ENCODE data around the gene SLC35F1.

The SLC35F1 gene

DNA sequence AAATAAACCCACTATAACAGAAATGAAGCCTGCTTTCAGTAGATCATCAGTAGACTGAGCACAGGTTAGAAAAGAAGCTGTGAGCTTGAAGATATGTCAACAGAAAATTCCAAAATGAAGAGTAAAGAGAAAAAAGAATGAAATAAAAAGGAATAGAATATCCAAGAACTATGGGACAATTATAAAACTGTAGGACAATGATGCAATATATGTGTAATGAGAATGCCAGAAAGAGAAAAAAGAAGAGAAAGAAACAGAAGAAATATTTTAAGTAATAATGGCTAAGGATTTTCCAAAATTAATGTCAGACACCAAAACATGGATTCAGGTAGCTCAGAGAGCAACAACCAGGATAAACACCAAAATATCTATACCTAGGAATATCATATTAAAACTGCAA, 449.6 kb downstream of the SLC35F1 start:
- TF ChIP-seq, protein P1, sequence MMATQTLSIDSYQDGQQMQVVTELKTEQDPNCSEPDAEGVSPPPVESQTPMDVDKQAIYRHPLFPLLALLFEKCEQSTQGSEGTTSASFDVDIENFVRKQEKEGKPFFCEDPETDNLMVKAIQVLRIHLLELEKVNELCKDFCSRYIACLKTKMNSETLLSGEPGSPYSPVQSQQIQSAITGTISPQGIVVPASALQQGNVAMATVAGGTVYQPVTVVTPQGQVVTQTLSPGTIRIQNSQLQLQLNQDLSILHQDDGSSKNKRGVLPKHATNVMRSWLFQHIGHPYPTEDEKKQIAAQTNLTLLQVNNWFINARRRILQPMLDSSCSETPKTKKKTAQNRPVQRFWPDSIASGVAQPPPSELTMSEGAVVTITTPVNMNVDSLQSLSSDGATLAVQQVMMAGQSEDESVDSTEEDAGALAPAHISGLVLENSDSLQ (IDR thresholded peaks at IDR 0.05): no peak
- TF ChIP-seq FOXK2 (IDR thresholded peaks at IDR 0.05) (no peak), SUZ12 (IDR thresholded peaks at IDR 0.05) (no peak), ARNT (IDR thresholded peaks at IDR 0.05) (no peak), ZNF384 (IDR thresholded peaks at IDR 0.05) (no peak), FOXA1 (IDR thresholded peaks at IDR 0.05) (no peak)
- no peak for DNase-seq (ENCODE audit: extremely low spot score)
- POLR2A ChIA-PET: no interaction called here
- CTCF ChIA-PET: no interaction called here
